Lung microvascular endothelial cell (primary cell): ENCODE results near the gene NRROS. TPM values are rescaled to one million over a fixed set of nuclear protein-coding genes. Genes with fewer than 3 reads are reported as not detected.

Experiments used
- DNase-seq, 2 donors: peaks; one replicate each; pipeline versions ENCODE4 v3.0.0 to v3.0.0-alpha.2; 2010; ENCODE audit warnings: low read depth in 2 of 2
- total RNA-seq: library from RNA; depleted of rRNA; stranded (reverse); fragments of >200 nt; gene quantifications from 2 replicates; pipeline ENCODE4 v1.2.1, GENCODE V29; 2014

Gene NRROS
- total RNA-seq, 1 donor from 2014 or later, result 4.8 TPM

DNA sequence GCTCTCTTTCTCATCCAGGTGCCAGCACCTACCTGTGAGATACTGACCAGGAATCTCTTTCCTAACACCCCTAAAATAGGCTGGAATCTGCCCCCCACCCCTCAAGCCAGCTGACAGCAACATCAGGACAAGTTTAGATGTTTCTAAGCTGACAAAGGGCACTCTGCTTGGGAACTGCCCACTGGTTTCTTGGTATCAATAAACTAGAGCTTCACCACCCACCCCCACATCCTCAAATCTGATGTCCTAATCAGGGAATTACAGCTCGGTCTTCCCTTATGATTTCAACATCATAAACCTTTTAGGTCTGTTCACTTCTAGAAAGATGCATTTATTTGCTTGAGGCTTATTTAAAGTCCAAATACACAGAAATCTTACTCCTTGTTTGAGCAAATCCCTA lies 37.9 kb downstream of the NRROS start:
- no peak for DNase-seq

DNA sequence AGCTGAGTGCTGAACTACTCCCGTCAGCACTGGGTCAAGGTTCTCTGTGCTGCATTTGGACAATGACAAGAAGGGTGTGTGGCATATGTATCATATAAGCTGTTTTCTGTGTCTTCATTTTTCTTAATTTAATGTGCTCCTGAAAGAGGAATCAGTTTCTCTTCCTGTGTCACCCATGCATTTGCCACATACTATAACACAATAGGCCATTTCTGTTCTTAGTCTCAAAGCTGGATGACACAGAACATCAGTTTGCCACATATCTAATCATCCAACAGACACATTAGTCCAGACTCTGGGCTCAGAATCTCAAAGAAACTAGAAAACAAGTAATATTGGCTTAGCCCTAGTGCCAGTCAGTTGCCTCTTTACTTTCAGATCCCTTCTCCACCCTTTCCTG lies 38.4 kb downstream of the NRROS start:
- no peak for DNase-seq

DNA sequence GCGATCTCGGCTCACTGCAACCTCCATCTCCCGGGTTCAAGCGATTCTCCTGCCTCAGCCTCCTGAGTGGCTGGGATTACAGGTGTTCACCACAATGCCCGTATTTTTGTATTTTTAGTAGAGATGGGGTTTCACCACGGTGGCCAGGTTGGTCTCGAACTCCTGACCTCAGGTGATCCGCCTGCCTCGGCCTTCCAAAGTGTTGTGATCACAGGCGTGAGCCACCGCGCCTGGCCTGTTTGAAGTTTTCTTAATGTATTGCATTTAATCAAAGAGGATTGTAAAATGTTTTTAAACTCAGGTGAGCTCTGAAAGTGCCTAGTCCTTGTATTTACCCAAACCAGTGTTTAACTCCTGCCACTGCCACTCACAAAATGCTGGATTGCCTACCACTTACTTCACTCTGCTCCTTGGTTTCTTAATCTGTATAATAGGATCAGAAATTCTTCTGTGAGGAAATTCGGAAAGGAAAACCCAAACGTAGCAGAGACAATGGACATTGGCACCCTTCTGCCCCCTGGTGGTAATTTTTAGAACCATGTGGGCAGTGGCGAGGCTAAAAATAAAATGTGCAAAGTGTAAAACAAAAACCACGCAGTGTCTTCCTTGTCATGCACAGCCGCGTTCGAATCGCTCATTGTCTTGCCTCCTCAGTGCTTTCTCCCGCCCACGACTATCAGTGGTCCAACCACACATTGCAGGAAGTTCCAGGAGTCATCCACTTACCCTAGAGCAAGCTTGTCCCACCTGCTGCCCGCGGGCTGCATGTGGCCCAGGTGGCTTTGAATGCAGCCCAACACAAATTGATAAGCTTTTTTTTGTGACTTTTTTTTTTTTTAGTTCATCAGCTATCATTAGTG lies 45.3 kb downstream of the NRROS start:
- DNase-seq, result peak; percentile 48 to 74

DNA sequence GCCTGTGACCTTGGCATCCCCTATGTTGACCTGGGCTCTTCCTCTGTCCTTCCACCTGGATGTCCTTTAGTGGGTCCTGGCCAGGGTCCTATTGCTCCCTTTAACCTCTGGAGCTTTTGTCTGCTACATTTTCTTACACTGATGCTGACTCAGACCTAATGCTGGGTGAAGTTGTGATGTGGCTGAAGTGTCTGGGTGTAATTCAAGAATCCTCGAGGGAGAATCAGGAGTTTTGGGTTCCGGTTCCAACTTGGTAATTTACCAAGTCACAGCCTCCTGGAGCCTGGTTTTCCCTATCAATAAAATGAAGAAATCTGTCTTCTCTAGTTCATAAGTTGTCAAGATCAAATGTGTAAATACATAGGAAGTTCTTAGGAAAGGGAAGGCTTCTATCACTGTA lies 46.9 kb downstream of the NRROS start:
- no peak for DNase-seq

DNA sequence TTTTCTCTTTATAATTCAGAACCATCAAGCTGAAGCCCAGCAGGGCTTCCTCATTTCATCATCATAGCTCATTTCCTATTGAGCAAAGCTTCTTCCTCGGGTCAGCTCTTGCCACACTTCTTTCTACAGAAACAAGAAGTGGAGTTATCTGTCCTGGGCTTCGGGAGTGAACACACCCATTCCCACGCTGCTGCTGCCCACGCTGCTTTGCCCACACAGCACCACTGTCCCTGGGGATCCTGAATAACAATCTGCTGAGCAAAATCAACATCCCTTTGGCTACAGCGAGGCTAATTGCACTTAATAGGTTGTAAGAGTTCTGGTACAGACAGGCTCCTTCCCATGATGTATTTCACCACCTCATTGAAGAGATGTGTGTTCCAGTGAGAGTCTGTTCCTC lies 48.9 kb downstream of the NRROS start:
- peak; percentile 63 to 94 for DNase-seq

GRCh38 chr3:196689941-196690660 lies 50.6 kb downstream of the NRROS start:
- DNase-seq, result no peak

DNA sequence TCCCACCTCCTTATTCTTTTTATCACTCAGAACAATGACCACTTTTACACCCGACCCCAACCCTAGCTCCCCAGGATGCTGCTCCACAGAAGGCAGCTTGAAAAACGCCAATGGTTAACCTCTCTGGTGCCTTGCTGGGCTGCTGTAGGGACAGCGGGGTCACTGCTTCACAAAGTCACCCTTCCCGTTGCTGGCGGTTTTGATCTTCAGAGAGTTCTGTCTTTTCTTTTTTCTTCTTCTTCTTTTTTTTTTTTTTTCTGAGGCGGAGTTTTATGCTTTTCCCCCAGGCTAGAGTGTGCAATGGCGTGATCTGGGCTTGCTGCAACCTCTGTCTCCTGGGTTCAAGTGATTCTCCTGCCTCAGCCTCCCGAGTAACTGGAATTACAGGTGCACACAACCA lies 51.9 kb downstream of the NRROS start:
- no peak for DNase-seq

GRCh38 chr3:196694202-196694638 lies 54.7 kb downstream of the NRROS start:
- peak; percentile 4 to 31 for DNase-seq

DNA sequence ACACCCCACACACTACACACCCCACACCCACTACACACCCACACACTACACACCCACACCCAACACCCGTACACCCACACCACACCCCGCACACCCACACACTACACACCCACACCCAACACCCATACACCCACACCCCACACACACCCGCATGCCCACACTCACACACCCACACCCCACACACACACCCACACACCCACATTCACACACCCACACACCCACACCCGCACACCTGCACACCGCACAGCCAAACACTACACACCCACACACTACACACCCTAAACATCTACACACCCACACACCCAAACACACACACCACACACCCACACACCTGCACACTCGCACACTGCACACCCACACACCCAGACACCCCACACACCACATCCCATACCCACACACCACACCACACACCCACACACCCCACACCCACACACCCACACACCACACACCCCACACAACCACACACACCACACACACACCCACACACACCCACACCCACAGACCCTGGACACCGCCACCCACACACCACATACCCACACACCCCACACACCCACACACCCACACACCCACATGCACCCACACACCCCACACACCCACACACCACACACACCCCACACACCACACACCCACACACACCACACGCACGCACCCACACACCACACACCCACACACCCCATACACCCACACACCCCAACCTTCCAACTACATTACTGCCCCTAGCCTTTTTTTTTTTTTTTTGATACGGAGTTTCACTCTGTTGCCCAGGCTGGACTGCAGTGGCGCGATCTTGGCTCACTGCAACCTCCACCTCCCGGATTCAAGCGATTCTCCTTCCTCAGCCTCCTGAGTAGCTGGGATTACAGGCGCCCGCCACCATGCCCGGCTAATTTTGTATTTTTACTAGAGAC lies 55.7 kb downstream of the NRROS start:
- DNase-seq, result no peak

GRCh38 chr3:196695849-196696226 lies 56.3 kb downstream of the NRROS start:
- DNase-seq, result peak in 1 of 2 donors; percentile 40

GRCh38 chr3:196697270-196697669 lies 57.8 kb downstream of the NRROS start:
- no peak for DNase-seq

DNA sequence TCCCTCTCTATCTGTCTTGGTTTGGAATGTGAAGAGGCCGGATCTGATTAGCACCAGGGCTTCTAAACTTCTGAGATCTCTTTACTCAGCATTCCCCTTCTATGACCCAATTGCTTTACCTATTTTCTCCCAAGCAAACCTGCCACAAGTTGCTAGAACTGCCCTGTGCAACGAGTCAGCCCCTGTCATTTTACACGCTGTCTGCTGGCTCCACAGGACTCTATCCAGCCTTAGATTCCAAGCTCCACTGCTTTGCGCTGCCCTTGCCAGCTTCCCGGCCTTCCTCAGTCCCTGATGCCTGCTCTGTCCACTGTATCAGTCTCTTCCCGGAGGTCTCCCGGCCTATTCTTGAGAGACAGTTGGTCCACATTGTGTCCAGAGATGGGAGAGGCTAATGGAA lies 60.3 kb downstream of the NRROS start:
- no peak for DNase-seq

GRCh38 chr3:196700801-196701200 lies 61.3 kb downstream of the NRROS start:
- DNase-seq, result no peak

GRCh38 chr3:196706327-196706726 lies 66.8 kb downstream of the NRROS start:
- DNase-seq, result no peak

- DNase-seq, result no peak
Measured at GRCh38 chr3:196706731-196707130, 67.2 kb downstream of the NRROS start.

DNA sequence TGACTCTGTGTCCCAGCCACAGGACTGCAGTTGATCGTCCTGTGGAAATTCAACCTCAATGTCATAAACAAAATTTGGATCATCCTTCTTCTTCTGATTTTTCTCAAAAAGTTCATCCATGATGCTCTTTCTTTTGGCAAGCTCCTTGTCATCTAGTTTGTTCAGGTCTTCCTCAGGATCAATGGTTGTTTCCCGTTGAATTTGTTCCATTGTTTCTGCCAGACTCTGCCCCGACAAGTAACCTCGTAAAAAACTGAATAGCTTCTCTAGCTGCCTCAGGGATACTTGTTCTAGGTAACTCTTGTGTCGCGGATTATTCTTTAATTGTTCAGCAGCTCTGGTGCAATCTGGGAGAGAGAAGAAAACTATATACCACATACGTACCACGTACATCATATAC lies 68.1 kb downstream of the NRROS start:
- peak in 1 of 2 donors; percentile 87 for DNase-seq

- DNase-seq, result peak; percentile 14 to 91
Measured at GRCh38 chr3:196708467-196708866, 69.0 kb downstream of the NRROS start.

Other genes starting within 250 kb of the NRROS start
- gene UBXN7, start 207.3 kb upstream of the NRROS start, total RNA-seq, result 15.1 and 15.3 TPM in 2 replicates
- gene RNF168, start 135.9 kb upstream of the NRROS start, total RNA-seq, result 14.8 and 18.5 TPM in 2 replicates
- gene SMCO1, start 124.3 kb upstream of the NRROS start, total RNA-seq, result not detected in 2 replicates
- gene WDR53, start 71.1 kb upstream of the NRROS start, total RNA-seq, result 5.2 and 7.3 TPM in 2 replicates
- 9.2 and 11.5 TPM in 2 replicates for gene FBXO45, start 71.0 kb upstream of the NRROS start, total RNA-seq
- gene CEP19, start 72.6 kb downstream of the NRROS start, total RNA-seq, result 3.7 and 5.6 TPM in 2 replicates
- gene PIGX, start 72.7 kb downstream of the NRROS start, total RNA-seq, result 17.9 and 24.6 TPM in 2 replicates
- gene PAK2, start 100.2 kb downstream of the NRROS start, total RNA-seq, result 47.9 and 55.6 TPM in 2 replicates
- gene SENP5, start 228.2 kb downstream of the NRROS start, total RNA-seq, result 25.3 and 38.9 TPM in 2 replicates